Liver (tissue), 9 donors: Measurements from ENCODE around the gene ANKMY1. TPM values are rescaled to one million over a fixed set of nuclear protein-coding genes. Genes with fewer than 3 reads are reported as not detected.
A peak's percentile ranks its signal among the peaks of the same experiment; 100 is the strongest.
"Not testable (repeated sequence)": the region's sequence is repeated elsewhere in the genome, so short reads cannot be mapped to it uniquely, and the experiment has no call there.

Experiments
- DNase-seq: peaks from one replicate; pipeline ENCODE4 v3.0.0-alpha.2; 2017; ENCODE audit warnings: low spot score
- H3K27ac ChIP-seq, 2 donors: one replicate each; pipeline ENCODE4 v1.7.0; 2013; ENCODE audit warnings: inconsistent platforms in 2 of 2, low read length in 2 of 2, control low read depth in 1 of 2, low read depth in 1 of 2, mild to moderate bottlenecking in 1 of 2
- H3K27me3 ChIP-seq, 4 donors: one replicate each; pipeline versions ENCODE4 v1.6.1 to v1.7.0; 2013; ENCODE audit warnings: low read length in 3 of 4, inconsistent platforms in 1 of 4, mild to moderate bottlenecking in 1 of 4, moderate library complexity in 1 of 4; ENCODE audit not compliant: control insufficient read depth in 4 of 4, insufficient read depth in 4 of 4
- H3K36me3 ChIP-seq, 4 donors: one replicate each; pipeline versions ENCODE4 v1.6.1 to v1.7.0; 2013; ENCODE audit warnings: low read length in 3 of 4, mild to moderate bottlenecking in 3 of 4, low read depth in 1 of 4, moderate library complexity in 1 of 4; ENCODE audit not compliant: control insufficient read depth in 4 of 4, insufficient read depth in 3 of 4
- H3K4me1 ChIP-seq, 4 donors: one replicate each; pipeline versions ENCODE4 v1.6.1 to v1.7.0; 2013; ENCODE audit warnings: low read length in 3 of 4, mild to moderate bottlenecking in 3 of 4, moderate library complexity in 1 of 4; ENCODE audit not compliant: control insufficient read depth in 4 of 4, insufficient read depth in 4 of 4
- H3K4me3 ChIP-seq, 3 donors: one replicate each; pipeline versions ENCODE4 v1.6.1 to v1.7.0; 2013; ENCODE audit warnings: low read length in 3 of 3, control low read depth in 1 of 3, low read depth in 1 of 3, mild to moderate bottlenecking in 1 of 3
- H3K9ac ChIP-seq, 2 donors: one replicate each; pipeline ENCODE4 v1.7.0; 2013; ENCODE audit warnings: low read length in 2 of 2, mild to moderate bottlenecking in 2 of 2, moderate library complexity in 2 of 2, control low read depth in 1 of 2, low read depth in 1 of 2
- H3K9me3 ChIP-seq, 4 donors: one replicate each; pipeline versions ENCODE4 v1.6.1 to v1.7.0; 2013; ENCODE audit warnings: low read length in 3 of 4; ENCODE audit not compliant: control insufficient read depth in 4 of 4
- CTCF ChIP-seq: fragments of 150-350 bp; IDR thresholded peaks from 2 replicates; pipeline ENCODE4 v1.5.1; 2017; ENCODE audit warnings: improper control_type of control experiment, low read depth, low read length; ENCODE audit not compliant: missing input control
- HNF4G ChIP-seq: IDR thresholded peaks from 2 replicates; pipeline ENCODE4 v1.6.1; 2016; ENCODE audit warnings: antibody characterized with exemption
- RAD21 ChIP-seq, 2 donors: IDR thresholded peaks; 2 replicates each; pipeline ENCODE4 v1.6.1; 2016; ENCODE audit warnings: antibody characterized with exemption in 2 of 2, mild to moderate bottlenecking in 2 of 2
- REST ChIP-seq: IDR thresholded peaks from 2 replicates; pipeline ENCODE4 v1.6.1; 2016; ENCODE audit warnings: antibody characterized with exemption, mild to moderate bottlenecking
- SP1 ChIP-seq: IDR thresholded peaks from 2 replicates; pipeline ENCODE4 v1.6.1; 2018; ENCODE audit warnings: antibody characterized with exemption, mild to moderate bottlenecking
- TAF1 ChIP-seq: conservative IDR thresholded peaks from 2 replicates; pipeline ENCODE4 v1.6.1; 2016; ENCODE audit warnings: antibody characterized with exemption, mild to moderate bottlenecking
- YY1 ChIP-seq: IDR thresholded peaks from 2 replicates; pipeline ENCODE4 v1.6.1; 2016; ENCODE audit warnings: antibody characterized with exemption, mild to moderate bottlenecking
- ZBTB33 ChIP-seq: IDR thresholded peaks from 2 replicates; pipeline ENCODE4 v1.6.1; 2016; ENCODE audit warnings: antibody characterized with exemption
- WGBS: extraction: QIAGEN DNeasy Blood & Tissue Kit; methylation state at CpG from one replicate; pipeline ENCODE4 v1.1.7; 2013; 5-methylcytosine and 5-hydroxymethylcytosine counted together
- polyA plus RNA-seq, 2 donors: library from polyadenylated mRNA; stranded (reverse) in 1 of 2; unstranded in 1 of 2; fragments of 200-250 nt in 1 of 2; fragments of >200 nt in 1 of 2; fragmentation: Nextera tagmentation in 1 of 2; extraction: Ambion mirVana in 1 of 2; gene quantifications; one replicate each; pipeline versions ENCODE4 v1.2.1 to v1.2.3, GENCODE V29; 2013 to 2015
- total RNA-seq, 2 donors: library from RNA; depleted of rRNA; stranded (reverse); fragments of >200 nt; gene quantifications; one replicate each; pipeline ENCODE4 v1.2.3, GENCODE V29; 2014
- donor health status: healthy.
- donor health status: healthy.
- donor health status: healthy.
- donor health status: healthy.
- donor health status: healthy.

The ANKMY1 gene
- total and polyA plus RNA-seq, 4 donors: 2.5 to 12.8 (median 4.2) TPM

- H3K27me3 ChIP-seq: no peaks in the 10 kb centered on the region
- TF ChIP-seq RAD21 (IDR thresholded peaks at IDR 0.05): no peak
- TF ChIP-seq REST: no peak
- no peak for TF ChIP-seq YY1
- no peak for TF ChIP-seq ZBTB33
- TF ChIP-seq TAF1: no peak
- no peak for TF ChIP-seq CTCF
- no peak for TF ChIP-seq HNF4G
- no peak for TF ChIP-seq SP1
- WGBS: 84% methylated on average over 13 of the region's 13 CpGs
- no peak overlapping the region for H3K27ac ChIP-seq
- no peaks in the 10 kb centered on the region for H3K4me1 ChIP-seq
- H3K9ac ChIP-seq: no peak overlapping the region
- no peaks in the 10 kb centered on the region for H3K9me3 ChIP-seq
- H3K4me3 ChIP-seq: no peak overlapping the region
- DNase-seq: no peak
- H3K36me3 ChIP-seq: peaks cover 0 to 21% (median 7%) of the 10 kb centered on the region in 4 donors
Measured at GRCh38 chr2:240498171-240498957, 59.4 kb downstream of the ANKMY1 start.

- H3K4me3 ChIP-seq, DNase-seq, H3K27me3 ChIP-seq, H3K27ac ChIP-seq, H3K4me1 ChIP-seq, H3K9me3 ChIP-seq, H3K9ac ChIP-seq: not testable (repeated sequence)
- peaks cover 0 to 21% (median 7%) of the 10 kb centered on the region in 4 donors for H3K36me3 ChIP-seq
- WGBS: 96% methylated on average over 7 of the region's 7 CpGs
Measured at GRCh38 chr2:240497082-240497481, 60.7 kb downstream of the ANKMY1 start.

GRCh38 chr2:240494942-240495341 is 62.8 kb downstream of the ANKMY1 start:
- not testable (repeated sequence) for H3K27ac ChIP-seq, H3K4me3 ChIP-seq, H3K9me3 ChIP-seq, DNase-seq, H3K9ac ChIP-seq, H3K27me3 ChIP-seq, H3K4me1 ChIP-seq
- peak; percentile 15 for TF ChIP-seq CTCF
- WGBS: 81% methylated on average over 11 of the region's 11 CpGs
- peaks cover 0 to 21% (median 7%) of the 10 kb centered on the region in 4 donors for H3K36me3 ChIP-seq
